NCI-H526 (cell line): ENCODE data around the gene C6orf52.

Experiments
- DNase-seq, 2 experiments: peaks; one replicate each; lab custom pipeline; 2025; lab: John Stamatoyannopoulos, UW

C6orf52 gene

DNA sequence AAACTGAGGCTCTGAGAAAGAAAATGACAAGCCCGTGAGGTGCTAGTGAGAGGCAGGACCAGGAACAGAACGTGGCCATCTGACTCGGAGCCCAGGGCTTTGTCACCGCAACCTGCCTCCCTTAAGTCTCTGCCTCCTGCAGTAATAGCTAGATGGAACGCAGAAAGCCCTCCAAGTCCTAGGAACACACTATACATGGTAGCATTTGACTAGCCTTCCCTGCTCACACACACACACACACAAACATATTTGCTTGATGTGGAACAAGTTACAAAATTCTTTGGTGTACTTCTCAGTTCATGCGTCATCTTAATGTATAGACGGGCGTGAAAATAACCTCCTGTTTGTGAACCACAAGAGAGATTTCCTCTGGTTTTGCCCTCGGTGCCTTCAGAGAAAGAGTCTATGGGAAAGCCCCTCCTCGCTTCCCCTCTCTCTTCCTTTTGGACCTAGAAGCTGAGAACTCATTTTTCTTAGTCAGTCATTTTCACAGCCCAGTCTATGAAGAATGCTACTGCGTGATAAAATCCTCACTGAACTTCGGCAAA, 38.8 kb downstream of the C6orf52 start:
- no peak for DNase-seq

DNA sequence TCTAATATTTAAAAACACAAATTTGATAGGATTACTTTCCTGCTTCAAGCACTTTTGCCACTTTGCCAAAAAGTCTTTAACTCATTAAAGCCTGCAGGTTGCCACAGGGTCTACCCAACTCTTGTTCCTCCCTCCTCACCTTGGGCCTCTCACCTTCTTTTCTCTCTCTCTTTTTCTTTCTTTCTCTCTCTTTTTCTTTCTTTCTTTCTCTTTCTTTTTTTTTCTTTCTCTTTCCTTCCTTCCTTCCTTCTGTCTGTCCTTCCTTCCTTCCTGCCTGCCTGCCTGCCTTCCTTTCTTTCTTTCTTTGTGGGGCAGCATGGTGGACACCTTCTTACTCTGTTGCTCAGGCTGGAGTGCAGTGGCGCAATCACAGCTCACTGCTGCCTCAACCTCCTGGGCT, 50.2 kb downstream of the C6orf52 start:
- DNase-seq = no peak

DNA sequence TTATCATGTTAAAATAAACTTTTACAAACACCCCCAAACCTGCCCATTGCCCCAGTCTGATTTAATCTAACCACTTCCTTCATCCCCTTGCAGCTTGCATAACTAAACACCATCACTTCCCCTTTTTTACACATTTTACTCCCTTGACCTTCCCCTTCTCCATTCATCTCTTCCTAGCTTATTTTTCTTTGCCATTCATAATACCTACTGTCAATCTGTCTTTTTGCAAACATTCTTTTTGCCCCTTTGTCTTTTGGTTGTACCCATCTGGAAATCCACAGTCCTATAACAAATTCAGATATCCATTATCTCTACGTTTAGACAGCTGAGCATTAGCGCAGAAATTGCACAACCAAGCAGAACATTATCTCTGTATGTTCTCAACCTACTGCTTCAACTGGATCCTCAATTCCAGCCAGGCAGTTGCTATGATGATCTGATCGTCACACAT, 51.2 kb downstream of the C6orf52 start:
- DNase-seq = no peak

DNA sequence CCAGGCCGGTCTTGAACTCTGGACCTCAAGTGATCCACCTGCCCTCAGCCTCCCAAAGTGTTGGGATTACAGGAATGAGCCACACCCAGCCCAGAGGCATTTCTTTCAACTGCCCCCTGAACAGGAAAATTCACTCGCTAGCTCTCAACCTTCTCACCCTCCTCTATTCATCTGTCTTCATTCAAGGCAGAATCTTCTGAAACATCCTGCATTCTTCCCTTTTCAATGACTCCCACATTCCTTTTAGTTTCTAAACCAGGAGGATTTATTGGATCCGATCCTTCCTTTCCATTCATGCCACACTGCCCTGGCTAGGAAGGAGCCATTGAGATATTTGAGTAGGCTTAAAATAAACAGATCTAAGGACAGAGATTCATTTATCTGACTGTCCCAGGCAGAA, 52.9 kb downstream of the C6orf52 start:
- DNase-seq = no peak

DNA sequence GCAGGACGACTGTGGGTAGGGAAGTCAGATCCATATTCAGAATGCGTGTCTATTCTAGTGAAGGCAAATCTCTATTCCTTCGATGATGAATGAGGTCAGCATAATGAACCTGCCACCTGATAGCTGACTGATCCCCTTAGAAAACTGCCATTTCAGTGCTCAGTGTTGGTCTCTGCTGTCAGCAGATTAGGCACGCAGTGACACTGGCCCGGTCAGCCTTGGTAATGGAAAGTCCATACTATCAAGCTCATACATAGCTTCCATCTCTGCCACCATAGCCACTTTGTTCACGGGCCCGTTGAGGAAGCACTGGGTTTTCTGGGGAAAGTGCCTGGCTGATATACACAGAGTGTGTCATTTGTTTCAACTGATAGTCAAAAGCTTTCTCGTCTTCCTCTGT, 54.0 kb downstream of the C6orf52 start:
- DNase-seq = no peak

DNA sequence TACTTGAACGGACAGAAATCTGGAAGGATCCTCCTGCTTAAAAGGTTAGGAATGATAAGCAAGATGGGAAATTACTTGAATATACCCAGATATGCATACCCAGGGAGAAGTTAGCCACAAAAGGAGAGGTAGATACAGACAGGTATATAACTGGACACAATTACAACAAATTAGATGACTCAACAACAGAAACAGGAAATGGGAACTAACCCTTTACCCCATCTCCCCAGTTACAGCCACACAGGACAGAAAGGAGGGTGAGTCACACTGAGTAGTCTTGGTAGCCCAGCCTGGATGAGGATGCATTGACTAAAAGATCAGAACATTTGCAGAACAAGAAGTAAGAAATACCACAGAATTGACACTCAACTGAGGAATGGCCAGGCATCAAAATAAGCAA, 61.2 kb downstream of the C6orf52 start:
- DNase-seq = no peak

DNA sequence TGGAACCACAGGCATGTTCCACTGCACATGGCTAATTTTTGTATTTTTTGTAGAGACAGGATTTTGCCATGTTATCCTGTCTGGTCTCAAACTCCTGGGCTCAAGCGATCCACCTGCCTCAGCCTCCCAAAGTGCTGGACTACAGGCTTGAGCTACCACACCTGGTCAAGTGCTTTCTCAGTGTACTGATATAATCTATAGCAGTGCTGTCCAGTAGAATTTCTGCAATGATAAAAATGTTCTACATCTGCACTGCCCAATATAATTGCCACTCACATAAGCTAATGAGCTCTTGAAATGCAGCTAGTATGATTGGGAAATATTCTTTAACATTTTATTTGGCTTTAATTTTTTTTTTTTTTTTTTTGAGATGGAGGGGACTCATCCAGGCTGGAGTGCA, 64.2 kb downstream of the C6orf52 start:
- DNase-seq = no peak

DNA sequence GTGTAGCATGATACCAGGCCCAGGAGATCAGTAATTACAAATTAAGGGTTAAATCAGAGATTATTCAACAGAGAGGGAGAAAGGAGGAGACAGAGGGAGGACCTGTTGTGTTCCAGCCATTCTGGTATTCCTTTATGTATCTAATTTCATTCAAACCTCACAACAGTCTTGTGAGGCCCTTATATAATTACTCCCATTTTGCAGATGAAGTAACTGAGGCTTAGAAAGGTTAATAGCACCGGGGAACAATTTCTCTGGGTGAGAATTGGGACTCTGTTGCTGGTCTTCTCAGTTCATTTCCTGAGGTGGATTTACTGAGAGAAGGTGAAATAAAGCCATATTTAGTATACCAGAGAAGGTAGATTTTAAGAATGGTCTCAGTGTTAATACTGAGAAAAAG, 66.6 kb downstream of the C6orf52 start:
- no peak for DNase-seq

DNA sequence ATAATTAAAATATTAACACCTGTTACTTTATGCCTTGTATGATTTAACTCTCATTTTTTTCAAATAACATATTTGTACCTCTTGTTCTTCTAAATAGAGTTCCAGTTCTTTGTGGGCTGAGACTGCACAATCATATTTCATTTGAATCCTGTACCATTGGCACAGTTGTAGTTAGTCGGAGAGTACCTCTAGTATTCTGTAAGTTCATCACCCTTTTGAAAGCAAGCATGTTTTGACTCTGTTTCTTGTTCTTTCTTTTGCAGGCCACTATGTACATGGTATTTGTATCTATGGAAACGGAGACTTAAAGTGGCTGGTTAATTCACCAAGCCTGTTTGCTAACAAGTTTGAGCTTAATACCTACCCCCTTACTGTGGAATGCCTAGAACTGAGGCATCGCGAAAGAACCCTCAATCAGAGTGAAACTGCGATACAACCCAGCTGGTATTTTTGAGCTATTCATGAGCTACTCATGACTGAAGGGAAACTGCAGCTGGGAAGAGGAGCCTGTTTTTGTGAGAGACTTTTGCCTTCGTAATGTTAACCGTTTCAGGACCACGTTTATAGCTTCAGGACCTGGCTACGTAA, 68.2 kb downstream of the C6orf52 start:
- DNase-seq = no peak

DNA sequence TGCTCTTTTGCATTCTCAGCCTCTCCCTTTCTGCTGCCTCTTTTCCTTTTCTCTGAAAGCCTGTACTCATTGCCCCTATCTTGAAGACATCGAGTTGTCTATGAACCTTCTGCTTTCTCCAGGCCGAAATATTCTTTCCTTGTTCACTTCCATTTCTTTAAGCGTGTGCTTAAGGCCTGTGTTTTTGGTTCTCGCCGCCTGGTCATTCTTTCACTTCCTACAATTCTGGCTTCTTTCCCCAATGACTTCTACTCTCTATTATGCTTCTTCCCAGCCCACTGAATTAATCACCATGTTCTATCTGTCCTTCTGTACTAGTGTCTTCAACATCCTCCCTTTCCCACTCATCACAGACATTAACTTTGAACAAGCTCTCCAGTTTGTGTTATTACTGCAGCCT, 69.6 kb downstream of the C6orf52 start:
- DNase-seq = no peak

DNA sequence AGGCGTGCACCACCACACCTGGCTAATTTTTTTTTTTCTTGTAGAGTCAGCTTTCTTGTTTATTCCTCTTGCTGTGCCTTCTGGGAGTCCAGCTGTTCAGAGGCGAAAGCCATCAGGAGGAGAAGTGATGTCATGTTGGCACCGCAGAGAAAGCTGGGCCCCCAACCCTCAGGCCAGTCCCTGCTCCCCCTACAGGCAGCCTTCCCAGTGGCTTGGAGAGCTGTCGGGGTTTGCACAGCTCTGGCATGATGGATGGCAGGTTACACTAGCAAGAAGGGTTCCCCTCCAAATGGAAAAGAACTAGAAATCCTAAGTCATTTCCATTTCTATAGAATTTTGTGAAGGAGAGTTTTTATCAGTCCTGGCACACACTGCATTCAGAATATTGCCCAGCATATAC, 72.6 kb downstream of the C6orf52 start:
- DNase-seq = no peak
